ENCODE measurements around the gene LHPP. TPM values are rescaled to one million over a fixed set of nuclear protein-coding genes. Genes with fewer than 3 reads are reported as not detected.

LHPP gene
- total and polyA plus RNA-seq, 2 donors (not counting 1 experiment from before 2014, with no cell fraction given), result 10.2 to 15.6 TPM

DNA sequence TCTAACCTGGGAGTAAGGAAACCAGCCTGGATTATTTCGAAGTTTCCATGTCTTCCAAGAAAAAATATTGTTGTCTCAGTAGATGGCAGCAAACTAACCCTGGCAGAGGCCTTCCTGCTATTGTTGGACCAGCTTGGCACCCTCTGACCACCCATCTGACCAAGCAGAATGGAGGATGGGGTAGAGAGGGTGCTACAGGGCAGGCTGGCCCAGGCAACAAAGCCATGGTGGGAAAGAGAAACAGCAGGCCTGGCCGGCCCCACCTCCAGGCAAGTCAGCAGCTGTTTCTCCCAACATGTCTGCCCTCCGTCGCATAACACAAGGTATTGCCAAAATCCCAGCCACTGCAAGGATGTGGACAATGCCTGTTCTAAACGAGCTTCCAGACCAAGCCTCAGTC lies 187.6 kb downstream of the LHPP start:
- Histone ChIP-seq H3K4me3 (replicated peaks in 1 of 4; ENCODE audit: control extremely low read depth in 1 of 4, insufficient read depth in 1 of 4, low read depth in 3 of 4, low read length in 4 of 4) (no peak overlapping the region), H2AFZ (ENCODE audit: low read length) (no peak overlapping the region), H4K20me1 (ENCODE audit: control insufficient read depth, extremely low read depth, insufficient read depth, low read length) (no peaks in the 10 kb centered on the region), H3K36me3 (ENCODE audit: control insufficient read depth, insufficient read depth, low read length) (no peaks in the 10 kb centered on the region), H3K9ac (ENCODE audit: insufficient read depth, low read length) (no peak overlapping the region), H3K79me2 (ENCODE audit: control insufficient read depth, insufficient read depth, low read length) (no peaks in the 10 kb centered on the region), H3K27me3 (ENCODE audit: control insufficient read depth, insufficient read depth, low read length) (no peaks in the 10 kb centered on the region), H3K4me1 (ENCODE audit: control insufficient read depth, extremely low read depth, insufficient read depth, low read length) (peaks cover 27% of the 10 kb centered on the region), H3K9me3 (ENCODE audit: control insufficient read depth, insufficient read depth, low read depth, low read length) (no peaks in the 10 kb centered on the region), H3K4me2 (ENCODE audit: extremely low read depth, insufficient read depth, low read length) (no peak overlapping the region), H3K27ac (ENCODE audit: insufficient read depth, low read length) (no peak overlapping the region)
- DNase-seq (ENCODE audit: low read depth in 2 of 2), result no peak
- TF ChIP-seq, protein P1, sequence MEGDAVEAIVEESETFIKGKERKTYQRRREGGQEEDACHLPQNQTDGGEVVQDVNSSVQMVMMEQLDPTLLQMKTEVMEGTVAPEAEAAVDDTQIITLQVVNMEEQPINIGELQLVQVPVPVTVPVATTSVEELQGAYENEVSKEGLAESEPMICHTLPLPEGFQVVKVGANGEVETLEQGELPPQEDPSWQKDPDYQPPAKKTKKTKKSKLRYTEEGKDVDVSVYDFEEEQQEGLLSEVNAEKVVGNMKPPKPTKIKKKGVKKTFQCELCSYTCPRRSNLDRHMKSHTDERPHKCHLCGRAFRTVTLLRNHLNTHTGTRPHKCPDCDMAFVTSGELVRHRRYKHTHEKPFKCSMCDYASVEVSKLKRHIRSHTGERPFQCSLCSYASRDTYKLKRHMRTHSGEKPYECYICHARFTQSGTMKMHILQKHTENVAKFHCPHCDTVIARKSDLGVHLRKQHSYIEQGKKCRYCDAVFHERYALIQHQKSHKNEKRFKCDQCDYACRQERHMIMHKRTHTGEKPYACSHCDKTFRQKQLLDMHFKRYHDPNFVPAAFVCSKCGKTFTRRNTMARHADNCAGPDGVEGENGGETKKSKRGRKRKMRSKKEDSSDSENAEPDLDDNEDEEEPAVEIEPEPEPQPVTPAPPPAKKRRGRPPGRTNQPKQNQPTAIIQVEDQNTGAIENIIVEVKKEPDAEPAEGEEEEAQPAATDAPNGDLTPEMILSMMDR (conservative IDR thresholded peaks at IDR 0.05 in 1 of 2, IDR thresholded peaks at IDR 0.05 in 1 of 2; ENCODE audit: low read depth in 1 of 2, low read length in 2 of 2), result peak in 1 of 2 donors; percentile 2
- no peak for TF ChIP-seq EZH2 (IDR thresholded peaks at IDR 0.05; ENCODE audit: low read length, missing control alignments)

DNA sequence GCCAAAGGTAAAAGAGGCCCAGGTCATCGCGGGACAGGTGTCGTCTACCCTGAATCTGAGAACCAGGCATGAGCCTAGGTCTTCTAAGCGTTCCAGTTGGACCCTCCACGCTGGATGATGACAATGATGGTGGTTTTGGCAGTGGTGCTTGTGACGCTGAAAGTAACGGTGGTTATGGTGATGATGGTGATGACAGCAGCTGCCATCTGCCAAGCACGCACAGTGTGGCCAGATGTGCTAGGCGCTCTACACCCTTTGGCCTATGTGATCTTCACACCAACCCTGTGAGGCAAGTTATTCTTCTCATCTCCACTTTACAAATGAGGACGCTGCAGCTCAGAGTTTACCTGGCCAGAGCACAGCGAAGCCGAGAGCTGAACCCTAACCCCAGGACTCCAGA lies 188.6 kb downstream of the LHPP start:
- TF ChIP-seq, protein P1 (conservative IDR thresholded peaks at IDR 0.05 in 1 of 2, IDR thresholded peaks at IDR 0.05 in 1 of 2; ENCODE audit: low read depth in 1 of 2, low read length in 2 of 2), result no peak
- TF ChIP-seq EZH2 (IDR thresholded peaks at IDR 0.05; ENCODE audit: low read length, missing control alignments), result no peak
- H2AFZ ChIP-seq (ENCODE audit: low read length), result no peak overlapping the region
- DNase-seq (ENCODE audit: low read depth in 2 of 2), result no peak
- H3K36me3 ChIP-seq (ENCODE audit: control insufficient read depth, insufficient read depth, low read length), result no peaks in the 10 kb centered on the region
- H3K79me2 ChIP-seq (ENCODE audit: control insufficient read depth, insufficient read depth, low read length), result no peaks in the 10 kb centered on the region
- no peaks in the 10 kb centered on the region for H3K27me3 ChIP-seq (ENCODE audit: control insufficient read depth, insufficient read depth, low read length)
- no peak overlapping the region for H3K4me3 ChIP-seq (replicated peaks in 1 of 4; ENCODE audit: control extremely low read depth in 1 of 4, insufficient read depth in 1 of 4, low read depth in 3 of 4, low read length in 4 of 4)
- no peak overlapping the region for H3K4me2 ChIP-seq (ENCODE audit: extremely low read depth, insufficient read depth, low read length)
- H3K9me3 ChIP-seq (ENCODE audit: control insufficient read depth, insufficient read depth, low read depth, low read length), result no peaks in the 10 kb centered on the region
- no peak overlapping the region for H3K27ac ChIP-seq (ENCODE audit: insufficient read depth, low read length)
- H4K20me1 ChIP-seq (ENCODE audit: control insufficient read depth, extremely low read depth, insufficient read depth, low read length), result no peaks in the 10 kb centered on the region
- H3K4me1 ChIP-seq (ENCODE audit: control insufficient read depth, extremely low read depth, insufficient read depth, low read length), result peaks cover 27% of the 10 kb centered on the region
- no peak overlapping the region for H3K9ac ChIP-seq (ENCODE audit: insufficient read depth, low read length)

DNA sequence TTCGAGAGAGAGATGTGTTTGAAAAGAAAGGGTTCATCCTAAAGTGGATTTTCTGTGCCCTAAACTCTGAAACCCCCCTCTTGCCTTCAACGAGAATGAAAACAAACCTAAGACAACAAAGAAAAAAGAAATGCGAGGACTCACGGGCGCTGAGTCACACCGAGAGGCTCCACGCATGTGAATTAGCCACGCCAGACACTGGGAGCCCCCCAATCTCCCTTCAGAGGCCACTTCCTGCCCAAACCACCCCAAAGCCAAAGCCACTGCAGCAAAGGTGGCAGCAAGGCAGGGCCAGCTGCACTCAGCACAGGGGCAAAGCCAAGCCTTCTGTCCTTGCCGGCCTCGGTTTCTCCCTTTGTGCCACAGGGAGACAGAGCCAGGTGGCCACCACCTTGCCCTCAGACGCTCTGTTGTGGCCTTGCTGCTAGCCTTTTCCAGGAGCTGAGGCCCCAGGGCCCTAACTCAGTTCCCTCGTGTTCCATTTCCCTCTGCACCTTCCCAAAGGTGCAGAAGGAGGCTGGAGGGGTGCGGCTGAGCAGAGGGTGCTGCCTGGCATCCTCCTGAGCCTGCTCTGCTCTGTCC lies 189.3 kb downstream of the LHPP start:
- H3K79me2 ChIP-seq (ENCODE audit: control insufficient read depth, insufficient read depth, low read length), result no peaks in the 10 kb centered on the region

More for the DNA sequence above, 189.3 kb downstream of the LHPP start:
- peak in 1 of 2 donors; percentile 31 for DNase-seq (ENCODE audit: low read depth in 2 of 2)
- Histone ChIP-seq H3K4me1 (ENCODE audit: control insufficient read depth, extremely low read depth, insufficient read depth, low read length) (peaks cover 27% of the 10 kb centered on the region), H3K4me3 (replicated peaks in 1 of 4; ENCODE audit: control extremely low read depth in 1 of 4, insufficient read depth in 1 of 4, low read depth in 3 of 4, low read length in 4 of 4) (no peak overlapping the region), H3K9me3 (ENCODE audit: control insufficient read depth, insufficient read depth, low read depth, low read length) (no peaks in the 10 kb centered on the region), H3K36me3 (ENCODE audit: control insufficient read depth, insufficient read depth, low read length) (no peaks in the 10 kb centered on the region), H3K27me3 (ENCODE audit: control insufficient read depth, insufficient read depth, low read length) (no peaks in the 10 kb centered on the region), H4K20me1 (ENCODE audit: control insufficient read depth, extremely low read depth, insufficient read depth, low read length) (no peaks in the 10 kb centered on the region), H2AFZ (ENCODE audit: low read length) (no peak overlapping the region), H3K4me2 (ENCODE audit: extremely low read depth, insufficient read depth, low read length) (no peak overlapping the region), H3K9ac (ENCODE audit: insufficient read depth, low read length) (no peak overlapping the region), H3K27ac (ENCODE audit: insufficient read depth, low read length) (no peak overlapping the region)
- TF ChIP-seq, protein P1 (conservative IDR thresholded peaks at IDR 0.05 in 1 of 2, IDR thresholded peaks at IDR 0.05 in 1 of 2; ENCODE audit: low read depth in 1 of 2, low read length in 2 of 2), result no peak
- TF ChIP-seq EZH2 (IDR thresholded peaks at IDR 0.05; ENCODE audit: low read length, missing control alignments), result no peak
